Activated T-cell treated with anti-CD3 and anti-CD28 coated beads, Interleukin-2, amount 50 U/mL, for 24 hours (primary cell): ENCODE data around the gene TUBA1C.
A peak's percentile ranks its signal among the peaks of the same experiment; 100 is the strongest.

Source experiments
- DNase-seq: peaks from one replicate; pipeline ENCODE4 v3.0.0-alpha.2; 2020
- H3K27ac Mint-ChIP-seq: 2 replicates; pipeline ENCODE4 v1.8.0; 2020; ENCODE audit warnings: mild to moderate bottlenecking, mixed read lengths
- H3K27me3 Mint-ChIP-seq: 2 replicates; pipeline ENCODE4 v1.8.0; 2020; ENCODE audit warnings: mixed read lengths
- H3K36me3 Mint-ChIP-seq: 2 replicates; pipeline ENCODE4 v1.8.0; 2020; ENCODE audit warnings: low read depth, mixed read lengths
- H3K4me1 Mint-ChIP-seq: 2 replicates; pipeline ENCODE4 v1.8.0; 2020; ENCODE audit warnings: low read depth, mixed read lengths
- H3K4me3 Mint-ChIP-seq: 2 replicates; pipeline ENCODE4 v1.8.0; 2020; ENCODE audit warnings: mild to moderate bottlenecking, moderate library complexity, mixed read lengths
- H3K9me3 Mint-ChIP-seq: 2 replicates; pipeline ENCODE4 v1.8.0; 2020; ENCODE audit warnings: mixed read lengths

TUBA1C gene

GRCh38 chr12:49284672-49285071, 19.8 kb downstream of the TUBA1C start:
- Mint-ChIP-seq H3K27me3 (peaks cover 32% of the 10 kb centered on the region), H3K4me1 (no peaks in the 10 kb centered on the region), H3K36me3 (no peaks in the 10 kb centered on the region), H3K27ac (no peak overlapping the region), H3K9me3 (no peaks in the 10 kb centered on the region), H3K4me3 (no peak overlapping the region)
- no peak for DNase-seq

DNA sequence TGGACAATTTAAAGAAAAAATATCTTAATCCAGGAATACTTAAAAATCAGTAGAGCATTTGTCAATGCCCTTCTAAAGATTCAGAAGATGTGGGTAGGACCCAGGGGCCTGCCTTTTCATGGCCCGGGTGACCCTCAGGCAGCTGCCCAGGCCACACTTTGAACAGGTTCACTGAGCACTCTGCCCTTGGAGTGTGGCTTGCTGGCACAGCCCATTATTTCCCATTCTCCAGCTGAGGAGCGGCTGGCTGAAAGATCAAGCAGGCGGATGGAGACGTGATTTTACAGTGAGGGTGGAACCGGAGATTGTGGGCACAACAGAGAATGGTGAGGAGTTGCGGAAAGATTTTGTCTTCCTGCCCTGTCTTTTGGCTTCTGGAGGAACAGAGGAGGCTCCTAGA, 23.0 kb downstream of the TUBA1C start:
- Mint-ChIP-seq H3K27ac (no peak overlapping the region), H3K9me3 (no peaks in the 10 kb centered on the region), H3K4me1 (no peaks in the 10 kb centered on the region), H3K36me3 (no peaks in the 10 kb centered on the region), H3K27me3 (peaks cover 39% of the 10 kb centered on the region), H3K4me3 (no peak overlapping the region)
- DNase-seq: no peak

- no peak overlapping the region for H3K4me3 Mint-ChIP-seq
- H3K9me3 Mint-ChIP-seq: no peaks in the 10 kb centered on the region
- peak; percentile 78 for DNase-seq
- H3K4me1 Mint-ChIP-seq: no peaks in the 10 kb centered on the region
- H3K27me3 Mint-ChIP-seq: peaks cover 40% of the 10 kb centered on the region
- H3K27ac Mint-ChIP-seq: no peak overlapping the region
- H3K36me3 Mint-ChIP-seq: no peaks in the 10 kb centered on the region
Measured at GRCh38 chr12:49288412-49288853, 23.6 kb downstream of the TUBA1C start.

GRCh38 chr12:49288922-49289555, 24.2 kb downstream of the TUBA1C start:
- Mint-ChIP-seq H3K4me1 (no peaks in the 10 kb centered on the region), H3K36me3 (no peaks in the 10 kb centered on the region), H3K4me3 (no peak overlapping the region), H3K27ac (no peak overlapping the region), H3K27me3 (peaks cover 42% of the 10 kb centered on the region), H3K9me3 (no peaks in the 10 kb centered on the region)
- DNase-seq: no peak

- H3K4me3 Mint-ChIP-seq: no peak overlapping the region
- peaks cover 13% of the 10 kb centered on the region for H3K4me1 Mint-ChIP-seq
- no peaks in the 10 kb centered on the region for H3K36me3 Mint-ChIP-seq
- H3K27ac Mint-ChIP-seq: no peak overlapping the region
- H3K9me3 Mint-ChIP-seq: no peaks in the 10 kb centered on the region
- DNase-seq: no peak
- peaks cover 63% of the 10 kb centered on the region for H3K27me3 Mint-ChIP-seq
Measured at GRCh38 chr12:49292729-49293055, 27.8 kb downstream of the TUBA1C start.

DNA sequence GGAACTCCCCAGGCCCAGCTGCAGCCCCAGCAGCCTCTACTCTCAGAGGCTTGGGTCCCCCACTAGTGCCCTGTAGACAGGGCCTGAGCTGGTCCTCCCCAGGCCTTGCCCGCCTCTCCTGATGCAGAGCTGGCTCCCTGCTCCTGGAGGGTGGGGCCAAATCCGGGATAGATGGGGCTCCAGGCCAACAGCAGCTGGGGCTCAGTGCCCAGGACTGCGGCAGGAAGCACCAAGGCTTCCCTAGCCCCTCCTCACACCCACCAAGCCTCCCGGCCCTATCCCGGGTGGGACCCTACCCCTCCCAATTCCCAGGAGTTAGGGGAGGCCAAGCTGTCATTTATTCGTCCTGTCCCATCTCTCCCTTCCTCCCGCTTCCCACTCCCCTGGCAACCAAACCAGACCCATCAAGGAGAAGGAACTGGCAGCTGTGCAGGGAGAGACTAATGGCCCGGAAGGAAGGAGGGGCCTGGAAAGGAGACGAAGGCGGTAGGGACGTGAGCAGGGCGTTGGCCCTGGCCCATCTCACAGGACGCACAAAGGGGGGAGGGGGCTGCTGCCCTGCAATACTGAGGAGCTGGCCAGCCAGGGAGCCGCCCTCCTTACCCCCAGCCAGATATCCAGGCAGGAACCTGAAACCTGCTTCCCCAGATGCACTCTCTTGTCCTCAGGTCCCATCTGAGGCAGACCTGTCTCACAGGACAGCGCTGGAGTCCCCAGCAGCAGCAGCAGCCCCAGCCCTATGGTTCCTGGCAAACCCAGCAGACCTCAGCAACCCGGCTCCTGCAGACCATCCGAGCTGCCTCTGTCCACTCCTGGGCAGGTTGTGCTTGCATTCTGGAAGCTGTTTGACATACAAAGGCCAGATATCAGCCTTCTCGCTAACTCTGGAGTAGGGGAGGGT, 28.4 kb downstream of the TUBA1C start:
- Mint-ChIP-seq H3K27me3 (peaks cover 63% of the 10 kb centered on the region), H3K4me1 (peaks cover 17% of the 10 kb centered on the region), H3K9me3 (no peaks in the 10 kb centered on the region), H3K4me3 (no peak overlapping the region), H3K27ac (no peak overlapping the region), H3K36me3 (no peaks in the 10 kb centered on the region)
- no peak for DNase-seq

DNA sequence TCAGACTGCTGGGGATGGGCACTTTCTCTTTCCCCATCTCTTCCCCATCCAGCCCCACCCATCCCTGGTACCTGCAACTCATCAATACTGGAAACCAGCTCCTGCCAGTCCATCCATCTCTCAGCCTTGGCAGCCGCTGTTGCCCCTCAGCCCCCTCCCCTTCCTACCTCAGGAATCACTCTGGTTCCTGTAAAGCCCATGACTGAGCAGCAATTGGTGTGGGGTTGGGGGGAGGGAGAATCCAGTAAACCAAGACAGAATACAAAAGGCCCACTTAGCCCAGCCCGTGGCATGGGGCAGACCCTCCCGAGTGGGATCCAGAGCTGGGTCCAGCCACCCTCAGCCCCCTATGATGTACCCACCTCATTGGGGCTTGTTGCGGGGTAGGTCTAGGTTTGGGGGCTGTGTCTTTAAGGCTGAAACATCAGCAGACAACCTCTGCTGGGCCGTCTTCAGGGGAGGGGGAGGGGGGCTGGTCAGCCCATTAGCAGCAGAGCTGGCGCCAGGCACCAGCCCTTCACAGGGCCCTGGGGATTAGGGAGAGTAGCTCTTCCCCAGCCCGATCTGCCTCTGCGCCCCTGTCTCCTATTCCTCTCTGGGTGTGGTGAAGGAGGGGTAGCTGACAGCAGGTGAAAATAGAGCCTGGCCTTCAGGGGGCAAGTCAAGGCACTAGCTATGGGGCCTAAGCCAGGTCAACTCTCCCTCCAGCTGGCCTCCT, 29.4 kb downstream of the TUBA1C start:
- no peak for DNase-seq
- H3K36me3 Mint-ChIP-seq: no peaks in the 10 kb centered on the region
- H3K27ac Mint-ChIP-seq: no peak overlapping the region
- peaks cover 17% of the 10 kb centered on the region for H3K4me1 Mint-ChIP-seq
- H3K9me3 Mint-ChIP-seq: no peaks in the 10 kb centered on the region
- H3K4me3 Mint-ChIP-seq: no peak overlapping the region
- peaks cover 64% of the 10 kb centered on the region for H3K27me3 Mint-ChIP-seq

DNA sequence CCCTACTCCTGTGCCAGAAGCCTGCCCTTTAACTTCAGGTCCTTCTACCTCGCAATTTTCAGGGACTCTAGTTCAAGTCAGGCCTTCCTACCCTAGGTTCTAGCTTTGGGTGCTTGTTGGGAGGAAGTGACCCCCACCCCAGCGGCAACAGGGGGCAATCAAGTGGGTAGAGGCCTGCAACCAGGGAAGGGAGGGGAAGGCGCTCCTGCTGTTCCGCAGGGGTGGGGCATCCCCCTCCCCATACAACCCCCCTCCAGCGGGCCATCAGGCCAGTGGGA, 29.9 kb downstream of the TUBA1C start:
- no peak overlapping the region for H3K27ac Mint-ChIP-seq
- DNase-seq: no peak
- no peaks in the 10 kb centered on the region for H3K9me3 Mint-ChIP-seq
- H3K27me3 Mint-ChIP-seq: peaks cover 64% of the 10 kb centered on the region
- H3K4me1 Mint-ChIP-seq: peaks cover 17% of the 10 kb centered on the region
- no peak overlapping the region for H3K4me3 Mint-ChIP-seq
- H3K36me3 Mint-ChIP-seq: no peaks in the 10 kb centered on the region

DNA sequence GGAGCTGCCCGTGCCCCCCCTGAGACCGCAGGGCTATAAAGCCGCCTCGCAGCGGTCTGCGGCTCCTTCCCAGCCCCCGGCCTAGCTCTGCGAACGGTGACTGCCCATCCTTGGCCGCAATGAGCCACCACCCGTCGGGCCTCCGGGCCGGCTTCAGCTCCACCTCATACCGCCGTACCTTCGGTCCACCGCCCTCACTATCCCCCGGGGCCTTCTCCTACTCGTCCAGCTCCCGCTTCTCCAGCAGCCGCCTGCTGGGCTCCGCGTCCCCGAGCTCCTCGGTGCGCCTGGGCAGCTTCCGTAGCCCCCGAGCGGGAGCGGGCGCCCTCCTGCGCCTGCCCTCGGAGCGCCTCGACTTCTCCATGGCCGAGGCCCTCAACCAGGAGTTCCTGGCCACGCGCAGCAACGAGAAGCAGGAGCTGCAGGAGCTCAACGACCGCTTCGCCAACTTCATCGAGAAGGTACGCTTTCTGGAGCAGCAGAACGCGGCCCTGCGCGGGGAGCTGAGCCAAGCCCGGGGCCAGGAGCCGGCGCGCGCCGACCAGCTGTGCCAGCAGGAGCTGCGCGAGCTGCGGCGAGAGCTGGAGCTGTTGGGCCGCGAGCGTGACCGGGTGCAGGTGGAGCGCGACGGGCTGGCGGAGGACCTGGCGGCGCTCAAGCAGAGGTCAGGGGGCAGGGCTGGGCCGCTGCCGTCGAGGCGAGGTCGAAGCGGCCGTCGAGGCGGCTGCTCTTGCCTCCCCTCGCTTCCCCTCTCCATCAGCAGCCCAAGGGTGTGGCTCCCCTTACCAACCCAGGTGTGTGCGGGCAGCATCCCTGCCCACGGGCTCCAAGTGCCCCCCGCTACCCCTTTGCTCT, 30.4 kb downstream of the TUBA1C start, which contains the start of gene PRPH:
Gene PRPH (plus strand): TSS at position 66 of the 855 bp plus-strand sequence. CDS start 54 bp downstream, at position 120.
- H3K4me3 Mint-ChIP-seq: no peak within 1 kb of the TSS

GRCh38 chr12:49296034-49296835, 31.4 kb downstream of the TUBA1C start:
- peak overlapping the region; percentile 47 for H3K4me3 Mint-ChIP-seq
- H3K27ac Mint-ChIP-seq: no peak overlapping the region
- H3K36me3 Mint-ChIP-seq: no peaks in the 10 kb centered on the region
- peak; percentile 78 for DNase-seq
- H3K4me1 Mint-ChIP-seq: peaks cover 17% of the 10 kb centered on the region
- H3K9me3 Mint-ChIP-seq: no peaks in the 10 kb centered on the region
- peaks cover 67% of the 10 kb centered on the region for H3K27me3 Mint-ChIP-seq

More for the DNA sequence above, 30.4 kb downstream of the TUBA1C start, which contains the start of gene PRPH:
- Mint-ChIP-seq H3K27me3 (peaks cover 64% of the 10 kb centered on the region), H3K9me3 (no peaks in the 10 kb centered on the region), H3K36me3 (no peaks in the 10 kb centered on the region), H3K4me1 (peaks cover 17% of the 10 kb centered on the region), H3K27ac (no peak within 1 kb of the TSS)
- DNase-seq: peak; percentile 49

- H3K27me3 Mint-ChIP-seq: peaks cover 69% of the 10 kb centered on the region
- H3K4me1 Mint-ChIP-seq: peaks cover 22% of the 10 kb centered on the region
- no peak overlapping the region for H3K27ac Mint-ChIP-seq
- no peaks in the 10 kb centered on the region for H3K36me3 Mint-ChIP-seq
- no peaks in the 10 kb centered on the region for H3K9me3 Mint-ChIP-seq
- peak; percentile 58 for DNase-seq
- peak overlapping the region; percentile 47 for H3K4me3 Mint-ChIP-seq
Measured at GRCh38 chr12:49296836-49297694, 32.2 kb downstream of the TUBA1C start.

DNA sequence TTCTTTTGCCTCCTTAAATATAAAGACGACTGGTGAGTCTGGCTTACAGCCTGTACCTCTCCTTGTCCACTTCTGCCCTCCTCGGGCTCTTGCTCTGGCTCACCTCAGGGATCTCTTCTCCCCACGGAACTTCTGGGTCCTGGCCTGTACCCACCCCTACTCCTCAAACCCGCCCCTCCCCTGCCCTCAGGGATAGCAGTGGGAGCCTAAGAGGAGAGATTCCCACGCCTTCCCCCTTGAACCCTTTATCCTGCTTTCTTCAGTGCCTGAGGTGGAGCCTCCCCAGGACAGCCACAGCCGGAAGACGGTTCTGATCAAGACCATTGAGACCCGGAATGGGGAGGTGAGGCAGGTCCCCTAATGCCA, 32.8 kb downstream of the TUBA1C start:
- H3K27me3 Mint-ChIP-seq: peaks cover 72% of the 10 kb centered on the region
- H3K4me3 Mint-ChIP-seq: peak overlapping the region; percentile 42

GRCh38 chr12:49298160-49298559, 33.3 kb downstream of the TUBA1C start:
- Mint-ChIP-seq H3K27me3 (peaks cover 77% of the 10 kb centered on the region), H3K4me3 (no peak overlapping the region), H3K36me3 (no peaks in the 10 kb centered on the region), H3K4me1 (peaks cover 22% of the 10 kb centered on the region), H3K27ac (no peak overlapping the region), H3K9me3 (no peaks in the 10 kb centered on the region)
- no peak for DNase-seq

More for the DNA sequence above, 32.8 kb downstream of the TUBA1C start:
- peaks cover 22% of the 10 kb centered on the region for H3K4me1 Mint-ChIP-seq
- DNase-seq: no peak
- H3K27ac Mint-ChIP-seq: no peak overlapping the region
- no peaks in the 10 kb centered on the region for H3K9me3 Mint-ChIP-seq
- no peaks in the 10 kb centered on the region for H3K36me3 Mint-ChIP-seq
